Measurements from ENCODE around the gene TOR4A. TPM values are rescaled to one million over a fixed set of nuclear protein-coding genes. Genes with fewer than 3 reads are reported as not detected.

TOR4A gene
- total RNA-seq, 2 donors from 2014 or later: 1.6 to 7.3 TPM

- Histone ChIP-seq H3K9me3 (no peaks in the 10 kb centered on the region), H3K36me3 (no peaks in the 10 kb centered on the region), H3K27ac (no peak overlapping the region), H3K4me3 (no peak overlapping the region), H3K27me3 (replicated peaks; ENCODE audit: insufficient read depth) (peaks cover 4% of the 10 kb centered on the region), H3K4me1 (replicated peaks) (peaks cover 20% of the 10 kb centered on the region)
- DNase-seq (ENCODE audit: low spot score): no peak
- intact Hi-C loops (cut with DNase I): no loop called here
- TF ChIP-seq POLR2AphosphoS5 (IDR thresholded peaks at IDR 0.05) (no peak), CTCF (IDR thresholded peaks at IDR 0.05) (no peak), POLR2A (IDR thresholded peaks at IDR 0.05) (no peak)
- 69% methylated on average over 22 of the region's 24 CpGs for WGBS
Measured at GRCh38 chr9:137232510-137232909, 45.0 kb upstream of the TOR4A start.

GRCh38 chr9:137233143-137233980 lies 44.2 kb upstream of the TOR4A start:
- intact Hi-C loops (cut with DNase I): no loop called here
- H3K36me3 ChIP-seq: no peaks in the 10 kb centered on the region
- H3K27ac ChIP-seq: no peak overlapping the region
- no peak overlapping the region for H3K4me3 ChIP-seq
- H3K9me3 ChIP-seq: no peaks in the 10 kb centered on the region
- peaks cover 23% of the 10 kb centered on the region for H3K4me1 ChIP-seq (replicated peaks)
- no peak for TF ChIP-seq POLR2AphosphoS5 (IDR thresholded peaks at IDR 0.05)
- TF ChIP-seq POLR2A (IDR thresholded peaks at IDR 0.05): no peak
- no peak for TF ChIP-seq CTCF (IDR thresholded peaks at IDR 0.05)
- no peak for DNase-seq (ENCODE audit: low spot score)
- H3K27me3 ChIP-seq (replicated peaks; ENCODE audit: insufficient read depth): peaks cover 4% of the 10 kb centered on the region
- 68% methylated on average over 40 of the region's 40 CpGs for WGBS

GRCh38 chr9:137234055-137234697 lies 43.4 kb upstream of the TOR4A start:
- H3K27ac ChIP-seq: no peak overlapping the region
- no peak for TF ChIP-seq POLR2A (IDR thresholded peaks at IDR 0.05)
- TF ChIP-seq POLR2AphosphoS5 (IDR thresholded peaks at IDR 0.05): no peak
- TF ChIP-seq CTCF (IDR thresholded peaks at IDR 0.05): no peak
- intact Hi-C loops (cut with DNase I): no loop called here
- H3K36me3 ChIP-seq: no peaks in the 10 kb centered on the region
- H3K27me3 ChIP-seq (replicated peaks; ENCODE audit: insufficient read depth): peaks cover 4% of the 10 kb centered on the region
- H3K9me3 ChIP-seq: no peaks in the 10 kb centered on the region
- WGBS: 58% methylated on average over 31 of the region's 40 CpGs
- H3K4me1 ChIP-seq (replicated peaks): peaks cover 26% of the 10 kb centered on the region
- no peak overlapping the region for H3K4me3 ChIP-seq
- DNase-seq (ENCODE audit: low spot score): no peak

GRCh38 chr9:137234758-137235423 lies 42.6 kb upstream of the TOR4A start:
- Histone ChIP-seq H3K4me3 (no peak overlapping the region), H3K27ac (no peak overlapping the region), H3K9me3 (no peaks in the 10 kb centered on the region), H3K4me1 (replicated peaks) (peaks cover 29% of the 10 kb centered on the region), H3K36me3 (no peaks in the 10 kb centered on the region), H3K27me3 (replicated peaks; ENCODE audit: insufficient read depth) (peaks cover 4% of the 10 kb centered on the region)
- intact Hi-C loops (cut with DNase I): loop anchor here (5.0 kb wide), 1 partner anchor 113 kb away; no protein-coding TSS in a partner anchor
- no peak for DNase-seq (ENCODE audit: low spot score)
- TF ChIP-seq POLR2AphosphoS5 (IDR thresholded peaks at IDR 0.05) (no peak), POLR2A (IDR thresholded peaks at IDR 0.05) (no peak), CTCF (IDR thresholded peaks at IDR 0.05) (no peak)
- WGBS: 75% methylated on average over 17 of the region's 18 CpGs

All from prostate gland (tissue), 2 donors.